HepG2 (cell line): ENCODE data around the gene NONO. TPM values are rescaled to one million over a fixed set of nuclear protein-coding genes. Genes with fewer than 3 reads are reported as not detected.

Source experiments
- ATAC-seq: fragments of 200-7000 bp; cut with Tn5 transposase; 3 replicates; pipeline ENCODE4 v1.9.1; 2020; ENCODE audit warnings: mild to moderate bottlenecking, moderate library complexity
- BruUV-seq: library from RNA; stranded (reverse); fragments of 400-500 nt; replicated peaks from 2 replicates; lab custom pipeline; 2021; lab: Mats Ljungman, UMichigan
- CTCF ChIA-PET: fragments of 300-600 bp; formaldehyde crosslinking; extraction: SDS; loops from one replicate; lab custom pipeline; 2021; ENCODE audit warnings: low total read pairs, inconsistent platforms, low intra/inter-chr PET ratio; lab: Yijun Ruan, JAX
- POLR2A ChIA-PET: fragments of 350-600 bp; sonication (Branson Sonifier 250); formaldehyde crosslinking; loops from one replicate; lab custom pipeline; 2020; ENCODE audit warnings: antibody characterized with exemption, inconsistent platforms; lab: Yijun Ruan, JAX
- DNase-seq: peaks from one replicate; pipeline ENCODE4 v3.0.0-alpha.2; 2015; ENCODE audit warnings: low spot score
- FAIRE-seq: peaks from 3 replicates; lab custom pipeline; 2011; peaks lifted over from hg19 to GRCh38; lab: Jason Lieb, UNC
- H2AFZ ChIP-seq: one replicate; pipeline ENCODE4 v1.6.1; 2011; ENCODE audit warnings: low read length, inconsistent platforms
- H3K27ac ChIP-seq: fragments of 300-600 bp; 3 replicates; pipeline ENCODE4 v1.8.0; 2011; ENCODE audit warnings: mixed run types, mild to moderate bottlenecking, mixed read lengths, low read length, inconsistent platforms; ENCODE audit not compliant: insufficient read depth; ENCODE audit errors: extremely low read length
- H3K27me3 ChIP-seq, 2 experiments: fragments of 200-600 bp in 1 of 2; 2 replicates in 1 of 2; 3 replicates in 1 of 2; pipeline versions ENCODE4 v1.6.0 to v1.8.0; 2011; ENCODE audit warnings: low read length in 2 of 2, mild to moderate bottlenecking in 2 of 2, moderate library complexity in 2 of 2, inconsistent platforms in 1 of 2; ENCODE audit not compliant: insufficient read depth in 2 of 2, control insufficient read depth in 1 of 2
- H3K36me3 ChIP-seq, 2 experiments: fragments of 200-600 bp in 1 of 2; replicated peaks in 1 of 2; 2 replicates in 1 of 2; 3 replicates in 1 of 2; pipeline versions ENCODE4 v1.5.1 to v1.8.0; 2011; ENCODE audit warnings: low read length in 2 of 2, inconsistent platforms in 1 of 2; ENCODE audit not compliant: insufficient read depth in 2 of 2, control insufficient read depth in 1 of 2
- H3K4me1 ChIP-seq: 2 replicates; pipeline ENCODE4 v1.5.1; 2012; ENCODE audit warnings: low read length, inconsistent platforms; ENCODE audit not compliant: insufficient read depth
- H3K4me2 ChIP-seq: 2 replicates; pipeline ENCODE4 v1.6.0; 2011; ENCODE audit warnings: low read depth, low read length, inconsistent platforms
- H3K4me3 ChIP-seq, 3 experiments: fragments of 200-600 bp in 1 of 3; sonication (generic), shearing (Covaris generic) in 1 of 3; replicated peaks in 1 of 3; 2 replicates each; pipeline ENCODE4 v1.5.1; 2011 to 2016; ENCODE audit warnings: low read length in 3 of 3, inconsistent platforms in 2 of 3, low read depth in 2 of 3, mild to moderate bottlenecking in 2 of 3, control low read depth in 1 of 3, mixed read lengths in 1 of 3; ENCODE audit not compliant: insufficient read depth in 1 of 3
- H3K79me2 ChIP-seq: one replicate; pipeline ENCODE4 v1.6.1; 2011; ENCODE audit warnings: low read length, inconsistent platforms; ENCODE audit not compliant: insufficient read depth
- H3K9ac ChIP-seq: 2 replicates; pipeline ENCODE4 v1.6.0; 2011; ENCODE audit warnings: mild to moderate bottlenecking, low read depth, low read length, inconsistent platforms; ENCODE audit not compliant: insufficient read depth
- H3K9me3 ChIP-seq: 2 replicates; pipeline ENCODE4 v1.5.1; 2012; ENCODE audit warnings: mild to moderate bottlenecking, low read length
- H4K20me1 ChIP-seq: 2 replicates; pipeline ENCODE4 v1.6.0; 2011; ENCODE audit warnings: inconsistent platforms, mild to moderate bottlenecking, low read length, moderate library complexity; ENCODE audit not compliant: insufficient read depth
- KMT2B ChIP-seq: IDR thresholded peaks from 2 replicates; pipeline ENCODE4 v1.6.1; 2016; ENCODE audit warnings: missing genetic modification reagents, missing compliant biosample characterization
- MAFF ChIP-seq: IDR thresholded peaks from 2 replicates; pipeline ENCODE4 v1.6.1; 2011; ENCODE audit warnings: low read depth, low read length, improper control_type of control experiment
- MTF1 ChIP-seq: sonication (generic); formaldehyde crosslinking; IDR thresholded peaks from 2 replicates; pipeline ENCODE4 v1.5.0; 2020; ENCODE audit warnings: missing genetic modification reagents
- NFE2 ChIP-seq: sonication (generic); formaldehyde crosslinking; IDR thresholded peaks from 2 replicates; pipeline ENCODE4 v1.4.0; 2020; ENCODE audit warnings: missing genetic modification reagents
- NR2F6 ChIP-seq, 2 experiments: IDR thresholded peaks; 2 replicates each; pipeline ENCODE4 v1.6.1; 2016; ENCODE audit warnings: antibody characterized with exemption in 1 of 2, mild to moderate bottlenecking in 1 of 2
- RBAK ChIP-seq: sonication (generic); formaldehyde crosslinking; IDR thresholded peaks from 2 replicates; pipeline ENCODE4 v1.5.1; 2020; ENCODE audit warnings: mild to moderate bottlenecking, missing genetic modification reagents
- RBM39 ChIP-seq: fragments of 200-400 bp; formaldehyde crosslinking; IDR thresholded peaks from one replicate; pipeline ENCODE4 v1.6.1; 2018; ENCODE audit warnings: antibody characterized with exemption, mild to moderate bottlenecking, low read depth, low read length; ENCODE audit not compliant: poor library complexity, severe bottlenecking
- RFXAP ChIP-seq: sonication (generic); formaldehyde crosslinking; IDR thresholded peaks from 2 replicates; pipeline ENCODE4 v1.4.0; 2020; ENCODE audit warnings: missing genetic modification reagents, borderline replicate concordance
- RNF2 ChIP-seq: fragments of 450-650 bp; conservative IDR thresholded peaks from 2 replicates; pipeline ENCODE4 v1.6.1; 2016; ENCODE audit warnings: low read depth
- SRY ChIP-seq: sonication (generic); formaldehyde crosslinking; IDR thresholded peaks from 2 replicates; pipeline ENCODE4 v1.8.0; 2022; ENCODE audit warnings: mild to moderate bottlenecking, missing genetic modification reagents
- TARDBP ChIP-seq: sonication (generic); formaldehyde crosslinking; IDR thresholded peaks from 2 replicates; pipeline ENCODE4 v1.8.0; 2022; ENCODE audit warnings: mild to moderate bottlenecking, missing genetic modification reagents
- TCF7L2 ChIP-seq: IDR thresholded peaks from 2 replicates; pipeline ENCODE4 v1.6.1; 2011; ENCODE audit warnings: mild to moderate bottlenecking, low read depth, low read length, moderate library complexity
- THYN1 ChIP-seq: sonication (generic); formaldehyde crosslinking; IDR thresholded peaks from 2 replicates; pipeline ENCODE4 v1.8.1; 2023; ENCODE audit warnings: low read depth, mild to moderate bottlenecking, moderate library complexity, missing genetic modification reagents, borderline replicate concordance
- ZFP36 ChIP-seq: fragments of 150-350 bp; IDR thresholded peaks from 2 replicates; pipeline ENCODE4 v1.6.1; 2018; ENCODE audit warnings: borderline replicate concordance, low read length, low read depth; ENCODE audit not compliant: partially characterized antibody
- ZIK1 ChIP-seq: sonication (generic); formaldehyde crosslinking; IDR thresholded peaks from 2 replicates; pipeline ENCODE4 v1.5.0; 2020; ENCODE audit warnings: mild to moderate bottlenecking, low read depth, missing genetic modification reagents, borderline replicate concordance
- ZKSCAN8 ChIP-seq: IDR thresholded peaks from 2 replicates; pipeline ENCODE4 v1.6.1; 2016; ENCODE audit warnings: borderline replicate concordance, missing genetic modification reagents, missing compliant biosample characterization
- ZNF296 ChIP-seq: sonication (generic); formaldehyde crosslinking; conservative IDR thresholded peaks from 2 replicates; pipeline ENCODE4 v1.5.0; 2020; ENCODE audit warnings: mild to moderate bottlenecking, missing genetic modification reagents
- WGBS: methylation state at CpG from one replicate; pipeline ENCODE4 v1.1.6; 2017; ENCODE audit warnings: low lambda C conversion rate; 5-methylcytosine and 5-hydroxymethylcytosine counted together
- in situ Hi-C: cut with HindIII; loops from 2 replicates; pipeline ENCODE4 v1.10.0; 2017; ENCODE audit warnings: low pct_unique_long_range_greater_than_20kb; ENCODE audit not compliant: extremely low pct_ligation_motif_present
- intact Hi-C: fragments of 100-400 bp; cut with micrococcal nuclease; formaldehyde crosslinking; loops from one replicate; pipeline ENCODE4 v1.10.0; 2022; ENCODE audit not compliant: unreplicated experiment
- polyA plus RNA-seq, 8 experiments: library from polyadenylated mRNA; depleted of rRNA in 3 of 8; stranded (reverse) in 7 of 8; unstranded in 1 of 8; fragments of >200 nt; fragmentation: Illumina TruSeq in 4 of 8; extraction: Trizol in 4 of 8; gene quantifications; 2 replicates each; pipeline versions ENCODE4 v1.2.1 to v1.2.3, GENCODE V29; 2011 to 2016; ENCODE audit warnings: low read depth in 4 of 8, missing spikeins in 1 of 8, mixed read lengths in 1 of 8; ENCODE audit not compliant: insufficient read depth in 1 of 8
- total RNA-seq, 5 experiments: library from RNA; depleted of rRNA; stranded (reverse); fragments of >200 nt; fragmentation: Illumina TruSeq; extraction: Trizol; gene quantifications; 2 replicates each; pipeline ENCODE4 v1.2.3, GENCODE V29; 2016; ENCODE audit warnings: low read depth in 1 of 5
- TF ChIP-seq, protein P1 (sequence below): IDR thresholded peaks from 2 replicates; pipeline ENCODE4 v1.6.1; 2016; ENCODE audit warnings: missing genetic modification reagents, missing compliant biosample characterization
- TF ChIP-seq, protein P2 (sequence below): sonication (generic); formaldehyde crosslinking; IDR thresholded peaks from 2 replicates; pipeline ENCODE4 v1.8.1; 2023; ENCODE audit warnings: mild to moderate bottlenecking, missing genetic modification reagents

NONO gene
- total and polyA plus RNA-seq, 2 of the 13 experiments (the other 11 are each of a cell fraction or from before 2014, with no cell fraction given) = 408 to 605 TPM

DNA sequence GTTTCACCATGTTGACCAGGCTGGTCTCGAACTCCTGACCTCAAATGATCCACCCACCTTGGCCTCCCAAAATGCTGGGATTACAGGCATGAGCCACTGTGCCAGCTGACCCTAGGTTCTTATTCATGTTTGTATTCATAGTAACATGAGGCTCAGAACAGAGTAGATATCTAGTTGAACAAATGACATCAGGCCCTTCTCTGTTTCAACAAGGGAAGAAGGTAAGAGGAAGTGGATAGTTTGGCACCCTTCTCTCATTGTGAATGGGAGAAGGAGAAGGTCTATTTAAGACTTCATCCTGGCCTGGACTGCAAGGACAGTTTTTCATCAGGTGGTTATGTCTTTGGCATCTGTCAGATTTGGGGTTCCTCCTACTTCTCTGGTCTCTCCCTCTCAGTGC lies 46.6 kb upstream of the NONO start:
- Histone ChIP-seq H3K4me1 (peaks cover 18% of the 10 kb centered on the region), H3K27me3 (no peaks in the 10 kb centered on the region), H3K4me3 (no peak overlapping the region), H3K27ac (no peak overlapping the region), H3K9me3 (no peaks in the 10 kb centered on the region), H3K79me2 (no peaks in the 10 kb centered on the region), H3K4me2 (no peak overlapping the region), H3K9ac (no peak overlapping the region), H2AFZ (no peak overlapping the region), H4K20me1 (no peaks in the 10 kb centered on the region), H3K36me3 (peaks cover 0 to 1% of the 10 kb centered on the region in 2 experiments; a peak in 2 of 5 replicates)
- BruUV-seq = no TSS peak
- POLR2A ChIA-PET = interaction anchor here (1.0 kb wide), 1 partner anchor 9 kb away, joined by 3 read pairs; no protein-coding TSS in a partner anchor
- no peak for TF ChIP-seq RBM39
- no peak for TF ChIP-seq MTF1 (CRISPR knock-in tag)
- no peak for TF ChIP-seq ZNF296 (CRISPR knock-in tag)
- TF ChIP-seq RNF2 = no peak
- TF ChIP-seq, protein P1, sequence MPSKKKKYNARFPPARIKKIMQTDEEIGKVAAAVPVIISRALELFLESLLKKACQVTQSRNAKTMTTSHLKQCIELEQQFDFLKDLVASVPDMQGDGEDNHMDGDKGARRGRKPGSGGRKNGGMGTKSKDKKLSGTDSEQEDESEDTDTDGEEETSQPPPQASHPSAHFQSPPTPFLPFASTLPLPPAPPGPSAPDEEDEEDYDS (CRISPR knock-in tag) = no peak
- TF ChIP-seq MAFF = no peak
- TF ChIP-seq SRY = no peak
- no peak for TF ChIP-seq ZKSCAN8
- no peak for TF ChIP-seq ZFP36
- CTCF ChIA-PET = no interaction called here
- DNase-seq = no peak
- FAIRE-seq = no peak
- ATAC-seq = no peak; the same call in 2 of the 3 replicates
- intact Hi-C loops = no loop called here
- in situ Hi-C loops = no loop called here
- 80% methylated on average over 1 of the region's 1 CpG for WGBS

DNA sequence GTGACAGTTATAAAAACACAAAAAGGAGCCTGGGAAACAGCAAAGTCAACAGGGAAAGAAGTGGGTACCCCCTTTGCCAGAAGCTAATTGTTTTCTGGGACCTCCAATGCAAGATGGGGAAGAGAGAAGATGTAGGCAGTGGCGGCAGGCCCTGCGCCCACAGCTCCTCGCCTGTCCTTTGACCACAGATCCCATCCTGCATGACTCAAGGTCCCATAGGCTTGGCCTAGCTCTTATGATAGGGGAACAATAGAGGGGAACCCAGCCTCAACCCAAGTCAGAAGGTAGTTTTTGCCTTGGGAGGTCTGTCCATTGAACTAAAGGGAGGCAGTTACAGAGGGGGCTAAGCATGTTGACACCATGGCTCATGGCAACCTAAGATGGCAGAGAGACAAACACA lies 43.7 kb upstream of the NONO start:
- H3K4me2 ChIP-seq = no peak overlapping the region
- no peaks in the 10 kb centered on the region for H4K20me1 ChIP-seq
- H3K4me1 ChIP-seq = no peaks in the 10 kb centered on the region; the same call in 1 of the 2 replicates
- ChIA-PET POLR2A (interaction anchor here (0.6 kb wide), 1 partner anchor 13 kb away, joined by 3 read pairs; no protein-coding TSS in a partner anchor), CTCF (no interaction called here)
- WGBS = 100% methylated on average over 3 of the region's 3 CpGs
- H3K9me3 ChIP-seq = no peaks in the 10 kb centered on the region
- BruUV-seq = TSS peak; percentile 47
- no peak overlapping the region for H2AFZ ChIP-seq
- H3K79me2 ChIP-seq = no peaks in the 10 kb centered on the region
- DNase-seq (no peak), ATAC-seq (no peak), FAIRE-seq (no peak)
- no peak overlapping the region for H3K4me3 ChIP-seq
- H3K27me3 ChIP-seq = no peaks in the 10 kb centered on the region
- intact Hi-C loops (no loop called here), in situ Hi-C loops (no loop called here)
- peaks cover 5 to 25% of the 10 kb centered on the region in 2 experiments; a peak in 4 of 5 replicates for H3K36me3 ChIP-seq
- H3K9ac ChIP-seq = no peak overlapping the region
- H3K27ac ChIP-seq = peak overlapping the region; percentile 33
- TF ChIP-seq RBAK (CRISPR knock-in tag) = no peak
- no peak for TF ChIP-seq KMT2B
- no peak for TF ChIP-seq ZIK1 (CRISPR knock-in tag)
- no peak for TF ChIP-seq NFE2 (CRISPR knock-in tag)
- TF ChIP-seq RFXAP (CRISPR knock-in tag) = no peak
- TF ChIP-seq TCF7L2 = no peak
- TF ChIP-seq, protein P2, sequence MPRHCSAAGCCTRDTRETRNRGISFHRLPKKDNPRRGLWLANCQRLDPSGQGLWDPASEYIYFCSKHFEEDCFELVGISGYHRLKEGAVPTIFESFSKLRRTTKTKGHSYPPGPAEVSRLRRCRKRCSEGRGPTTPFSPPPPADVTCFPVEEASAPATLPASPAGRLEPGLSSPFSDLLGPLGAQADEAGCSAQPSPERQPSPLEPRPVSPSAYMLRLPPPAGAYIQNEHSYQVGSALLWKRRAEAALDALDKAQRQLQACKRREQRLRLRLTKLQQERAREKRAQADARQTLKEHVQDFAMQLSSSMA (CRISPR knock-in tag) = no peak
- no peak for TF ChIP-seq TARDBP (CRISPR knock-in tag)
- TF ChIP-seq THYN1 (CRISPR knock-in tag) = no peak
- no peak for TF ChIP-seq NR2F6 (IDR thresholded peaks at IDR 0.05)
- TF ChIP-seq NR2F6 (CRISPR knock-in tag; IDR thresholded peaks at IDR 0.05) = no peak
